ENCODE data around the gene ACTL10.

GRCh38 chr20:33710681-33711445, 44.1 kb downstream of the ACTL10 start:
- no peak for TF ChIP-seq CTCF (IDR thresholded peaks at IDR 0.05)
- no peak for TF ChIP-seq EZH2 (IDR thresholded peaks at IDR 0.05; ENCODE audit: borderline replicate concordance, insufficient read depth, low read depth, low read length, poor library complexity, severe bottlenecking)
